Measurements from ENCODE around the gene PRKCB. TPM values are rescaled to one million over a fixed set of nuclear protein-coding genes. Genes with fewer than 3 reads are reported as not detected.

The PRKCB gene
- total and polyA plus RNA-seq, 2 of the 8 experiments (the other 6 are each of a cell fraction or from before 2014, with no cell fraction given) = 7.1 to 12.1 TPM

DNA sequence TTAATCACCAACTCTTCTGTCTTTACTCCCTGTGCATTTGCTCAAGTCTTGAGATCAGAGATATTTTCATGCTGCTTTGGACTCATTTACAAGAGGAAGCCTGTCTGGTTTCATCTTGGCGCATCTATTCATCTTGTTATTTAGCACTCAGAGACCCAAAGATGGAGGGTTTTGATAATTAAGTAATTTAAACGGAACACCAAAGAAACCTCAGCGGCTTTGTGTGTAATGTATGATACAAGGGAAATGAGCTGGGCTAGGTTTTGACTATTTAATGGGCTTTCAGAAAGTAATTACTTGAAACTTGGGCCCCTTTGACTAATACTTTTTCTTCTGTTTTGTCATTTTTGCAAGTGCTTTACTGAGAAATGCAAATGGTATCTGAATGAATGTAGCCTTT lies 354.2 kb downstream of the PRKCB start:
- Histone ChIP-seq H3K18ac (ENCODE audit: extremely low read depth, low read length) (no peak overlapping the region), H4K8ac (ENCODE audit: extremely low read depth, insufficient read depth, low read length) (no peak overlapping the region), H3K27ac (ENCODE audit: low read depth, low read length) (no peak overlapping the region), H3K36me3 (ENCODE audit: control insufficient read depth in 2 of 4, insufficient read depth in 4 of 4, low read length in 3 of 4) (no peaks in the 10 kb centered on the region), H3K79me1 (ENCODE audit: low read depth, low read length) (no peaks in the 10 kb centered on the region), H3K23ac (ENCODE audit: insufficient read length) (no peak overlapping the region), H2AFZ (ENCODE audit: low read length) (no peak overlapping the region), H4K20me1 (replicated peaks in 1 of 2; ENCODE audit: control insufficient read depth in 1 of 2, insufficient read depth in 2 of 2, low read length in 2 of 2) (no peaks in the 10 kb centered on the region), H3K4me2 (ENCODE audit: insufficient read depth in 1 of 2, low read depth in 2 of 2, low read length in 2 of 2) (no peak overlapping the region), H2BK15ac (ENCODE audit: low read length) (no peak overlapping the region), H3K4ac (replicated peaks; ENCODE audit: insufficient read length, low read depth, low read length) (no peak overlapping the region), H3K4me3 (ENCODE audit: extremely low read depth in 1 of 4, insufficient read depth in 2 of 4, low read depth in 3 of 4, low read length in 4 of 4) (no peak overlapping the region), H2BK120ac (replicated peaks; ENCODE audit: low read depth, low read length) (no peak overlapping the region), H4K5ac (ENCODE audit: insufficient read length, low read depth, low read length) (no peak overlapping the region), H3K14ac (ENCODE audit: insufficient read length) (no peak overlapping the region), H2BK12ac (ENCODE audit: low read depth, low read length) (no peak overlapping the region), H3K9me3 (ENCODE audit: insufficient read depth in 2 of 2, low read depth in 1 of 2, low read length in 1 of 2) (no peaks in the 10 kb centered on the region), H2AK5ac (ENCODE audit: low read depth, low read length) (no peak overlapping the region), H3K27me3 (replicated peaks in 1 of 4; ENCODE audit: control insufficient read depth in 3 of 4, extremely low read depth in 1 of 4, insufficient read depth in 3 of 4, low read length in 3 of 4) (no peaks in the 10 kb centered on the region), H2BK20ac (ENCODE audit: low read length) (no peak overlapping the region), H3K23me2 (ENCODE audit: low read depth, low read length) (no peaks in the 10 kb centered on the region), H2BK5ac (ENCODE audit: low read depth, low read length) (no peak overlapping the region), H3K79me2 (ENCODE audit: control insufficient read depth in 1 of 2, insufficient read depth in 2 of 2, low read length in 2 of 2) (no peaks in the 10 kb centered on the region), H3K56ac (replicated peaks; ENCODE audit: insufficient read length, low read depth, low read length) (no peak overlapping the region), H3K9ac (replicated peaks in 1 of 4; ENCODE audit: extremely low read depth in 1 of 4, low read depth in 3 of 4, low read length in 3 of 4) (no peak overlapping the region), H4K91ac (replicated peaks; ENCODE audit: insufficient read length, low read length) (no peak overlapping the region), H3K4me1 (replicated peaks in 1 of 4; ENCODE audit: control insufficient read depth in 3 of 4, insufficient read depth in 4 of 4, low read length in 3 of 4) (peaks cover 0 to 5% (median 2%) of the 10 kb centered on the region in 4 experiments; a peak in 3 of 7 replicates)
- FAIRE-seq (no peak), DNase-seq (ENCODE audit: low read depth in 1 of 2, low spot score in 2 of 2) (no peak)
- CTCF ChIA-PET (ENCODE audit: partially characterized antibody) = interaction anchor here (0.7 to 2.2 kb wide), 4 partner anchors 16 to 119 kb away, joined by 3 to 10 read pairs (median 5); no protein-coding TSS in a partner anchor
- TF ChIP-seq NRF1 (IDR thresholded peaks at IDR 0.05; ENCODE audit: low read depth, low read length) (no peak), JUND (IDR thresholded peaks at IDR 0.05; ENCODE audit: low read length) (no peak), TBP (IDR thresholded peaks at IDR 0.05; ENCODE audit: low read depth, low read length) (no peak), BRCA1 (IDR thresholded peaks at IDR 0.05; ENCODE audit: low read depth, low read length) (no peak), CBX8 (IDR thresholded peaks at IDR 0.05; ENCODE audit: borderline replicate concordance, low read depth, low read length) (no peak), GTF2F1 (IDR thresholded peaks at IDR 0.05; ENCODE audit: borderline replicate concordance, low read depth, low read length) (no peak), RNF2 (IDR thresholded peaks at IDR 0.05; ENCODE audit: borderline replicate concordance, low read depth, low read length, missing control alignments, poor library complexity, severe bottlenecking) (no peak)
- WGBS, 2 experiments (ENCODE audit: extremely low coverage in 1 of 2, insufficient coverage in 1 of 2, insufficient read length in 1 of 2, insufficient replicate concordance in 2 of 2, low coverage in 1 of 2, low lambda C conversion rate in 2 of 2, missing lambda C conversion rate in 1 of 2) = 96% methylated on average over 3 of the region's 3 CpGs; no CpG with 5 or more reads in 1 of the 2 experiments
- POLR2A ChIA-PET (ENCODE audit: partially characterized antibody) = no interaction called here
